NCI-H2029 (cell line): ENCODE measurements around the gene GJA1.
"Not testable (repeated sequence)": the region's sequence is repeated elsewhere in the genome, so short reads cannot be mapped to it uniquely, and the experiment has no call there.

Experiments
- DNase-seq: peaks from one replicate; lab custom pipeline; 2025; lab: John Stamatoyannopoulos, UW

GJA1 gene

DNA sequence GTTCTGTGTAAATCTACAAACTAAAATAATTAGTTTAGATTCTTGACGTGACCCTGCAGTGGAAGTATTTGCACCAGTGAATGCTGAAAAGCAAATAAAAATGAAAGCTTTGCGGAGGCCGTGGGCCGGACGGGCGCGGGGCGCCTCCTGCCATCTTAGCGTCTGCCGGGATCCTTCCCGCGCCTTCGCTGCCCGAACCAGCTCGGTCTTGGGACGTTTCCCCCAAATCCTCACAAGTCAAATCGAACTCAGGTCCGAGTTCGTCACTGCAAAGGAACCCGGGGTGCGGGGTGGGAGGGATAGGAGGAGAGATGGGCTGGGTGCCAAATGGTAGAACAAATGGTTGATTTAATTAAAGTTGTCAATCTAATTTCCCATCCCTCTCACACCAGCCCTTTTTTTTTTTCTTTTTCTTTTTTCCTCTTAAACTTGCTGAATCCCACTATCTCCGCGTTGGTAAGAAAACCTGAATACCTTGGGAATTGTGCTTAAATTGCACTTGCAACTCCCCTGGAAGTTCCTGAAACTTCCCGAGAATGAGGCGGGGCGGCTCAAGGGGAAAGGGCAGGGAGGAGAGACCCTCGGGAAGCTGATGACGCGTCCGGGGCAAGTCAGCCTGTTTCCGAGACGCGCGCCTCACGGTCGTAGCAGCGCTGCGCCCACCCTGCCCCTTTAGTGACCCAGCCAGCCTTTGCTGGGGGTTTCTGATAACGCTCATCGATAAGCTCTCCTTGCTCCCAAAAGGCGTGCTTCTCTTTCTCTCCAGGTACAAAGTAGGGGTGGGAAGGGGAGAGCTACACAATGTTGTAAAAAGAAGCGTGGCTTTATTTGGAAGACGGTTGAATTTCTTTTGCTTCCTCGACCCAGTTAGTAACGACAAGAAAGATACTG lies 1.8 kb downstream of the GJA1 start:
- DNase-seq, result no peak

DNA sequence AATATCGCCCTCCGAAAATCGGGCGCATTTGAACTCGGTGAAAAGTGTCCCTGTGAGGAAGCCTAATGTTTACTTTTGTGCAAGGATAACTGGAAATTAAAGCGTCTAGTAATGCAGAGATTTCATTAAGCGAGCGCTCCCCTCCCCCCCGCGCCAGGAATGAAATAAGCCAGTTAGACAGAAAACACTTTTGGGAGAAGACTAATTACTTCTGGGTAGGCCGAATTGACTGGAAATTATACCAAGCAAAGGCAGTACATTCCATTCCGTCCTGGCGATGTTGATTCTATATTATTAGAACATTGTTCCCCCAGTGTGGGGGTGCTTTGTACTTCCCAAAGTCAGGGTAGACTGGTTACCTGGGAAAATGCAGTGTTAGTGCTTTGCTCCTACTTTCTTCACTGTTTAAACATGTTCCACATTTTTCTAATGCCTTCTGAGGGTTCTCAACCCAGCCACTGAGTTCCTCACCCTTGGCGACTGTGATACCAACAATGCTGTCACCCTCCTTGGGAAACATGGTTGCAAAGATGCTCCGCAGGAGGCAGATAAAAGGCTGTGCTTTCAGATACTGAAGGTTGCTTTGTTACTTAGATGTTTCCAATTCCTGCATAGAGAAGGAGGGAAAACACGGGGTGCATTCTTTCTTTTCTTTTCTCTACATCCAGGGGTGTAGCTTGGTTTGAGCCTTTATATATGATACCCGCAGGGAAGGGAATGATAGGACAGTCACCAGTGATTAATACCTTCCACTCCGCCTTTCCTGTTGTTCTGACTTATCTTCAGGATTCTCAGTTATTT lies 2.6 kb downstream of the GJA1 start:
- no peak for DNase-seq

DNA sequence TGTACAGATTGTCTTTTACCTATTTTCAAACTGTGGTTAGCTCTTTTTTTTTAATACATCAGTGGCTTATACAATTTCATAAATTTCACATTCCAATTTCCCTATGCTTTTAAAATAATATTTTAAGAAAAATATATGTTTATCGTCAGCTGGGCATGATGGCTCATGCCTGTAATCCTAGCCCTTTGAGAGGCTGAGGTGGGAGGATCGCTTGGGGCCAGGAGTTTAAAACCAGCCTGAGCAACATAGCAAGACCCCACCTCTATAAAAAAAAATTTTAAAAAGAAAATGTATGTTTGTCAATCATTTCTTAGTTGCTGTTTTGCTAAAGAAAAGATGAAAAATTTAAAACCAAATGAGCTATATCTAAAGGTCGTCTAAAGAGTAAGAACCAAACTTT lies 3.4 kb downstream of the GJA1 start:
- no peak for DNase-seq

DNA sequence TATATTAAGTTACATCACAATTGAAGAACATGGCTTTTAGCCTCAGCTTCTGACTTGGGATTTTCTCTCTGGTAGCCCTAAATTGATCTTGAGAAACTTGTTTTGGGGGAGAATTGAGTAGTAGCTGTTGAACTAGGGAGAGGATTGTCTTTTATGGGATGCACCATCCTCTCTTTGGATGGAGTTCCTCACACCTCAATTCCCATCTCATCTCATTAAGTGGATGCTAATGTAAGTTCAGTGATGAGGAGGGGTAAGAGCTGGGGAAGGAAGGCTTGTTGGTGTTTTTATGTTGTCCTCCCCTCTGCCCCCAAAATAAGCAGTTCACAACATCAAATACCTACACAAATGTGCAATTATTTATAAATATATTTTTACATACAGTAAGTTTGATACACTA lies 4.0 kb downstream of the GJA1 start:
- DNase-seq, result no peak

DNA sequence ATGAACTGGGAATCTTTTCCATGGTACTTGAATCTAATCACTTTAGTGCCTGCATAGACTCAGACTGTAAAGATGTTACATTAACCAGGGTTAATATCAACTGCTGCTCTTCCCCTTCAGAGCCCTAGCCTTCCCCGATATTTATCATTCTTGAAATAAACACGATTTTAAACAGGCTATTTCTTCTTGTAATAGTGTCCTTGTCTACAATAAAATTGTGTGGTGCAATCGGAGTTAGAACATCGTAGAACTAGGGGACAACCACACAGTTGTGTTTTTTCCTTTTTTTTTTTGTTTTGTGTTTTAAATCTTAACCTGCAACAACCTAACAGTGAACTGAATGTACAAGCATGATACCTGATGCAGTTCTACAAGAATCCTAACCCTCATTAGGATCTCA lies 4.5 kb downstream of the GJA1 start:
- DNase-seq, result no peak

DNA sequence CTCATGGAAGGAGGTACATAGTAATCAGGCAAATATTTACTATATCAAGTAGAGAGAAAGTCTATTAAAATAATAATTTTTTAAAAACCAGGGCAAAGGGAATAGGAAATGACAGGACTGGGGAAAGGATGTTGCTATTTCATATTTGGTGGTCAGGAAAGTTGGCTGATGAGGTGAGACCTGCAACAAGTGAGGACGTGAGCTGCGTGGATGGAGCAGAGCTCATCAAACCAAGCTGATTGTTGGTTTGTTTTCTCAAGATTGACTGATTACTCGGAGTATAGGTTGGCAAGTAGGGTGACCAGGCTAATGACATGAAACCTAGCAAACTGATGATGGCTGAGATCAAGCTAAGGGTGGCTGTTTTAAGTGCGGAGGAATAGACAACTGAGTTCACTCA lies 6.0 kb downstream of the GJA1 start:
- DNase-seq, result no peak

DNA sequence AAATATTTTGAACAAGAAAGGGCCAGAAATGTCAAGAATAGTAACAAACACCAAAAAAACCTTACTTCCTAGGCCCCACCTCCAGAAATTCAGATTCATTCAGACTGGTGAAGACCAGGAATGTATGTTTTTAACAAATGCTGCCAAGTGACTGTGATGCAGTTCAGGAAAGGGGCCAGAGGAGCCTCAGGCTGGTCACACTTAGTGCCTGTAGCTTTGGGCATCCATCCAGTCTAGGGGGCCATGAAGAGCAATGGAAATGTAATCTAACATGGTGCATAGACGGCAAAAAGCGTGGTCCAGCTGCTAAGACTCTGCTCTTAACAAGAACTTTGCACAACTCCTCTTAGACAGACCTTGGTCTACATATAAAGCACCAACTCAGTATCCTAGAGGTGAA lies 7.1 kb downstream of the GJA1 start:
- no peak for DNase-seq

DNA sequence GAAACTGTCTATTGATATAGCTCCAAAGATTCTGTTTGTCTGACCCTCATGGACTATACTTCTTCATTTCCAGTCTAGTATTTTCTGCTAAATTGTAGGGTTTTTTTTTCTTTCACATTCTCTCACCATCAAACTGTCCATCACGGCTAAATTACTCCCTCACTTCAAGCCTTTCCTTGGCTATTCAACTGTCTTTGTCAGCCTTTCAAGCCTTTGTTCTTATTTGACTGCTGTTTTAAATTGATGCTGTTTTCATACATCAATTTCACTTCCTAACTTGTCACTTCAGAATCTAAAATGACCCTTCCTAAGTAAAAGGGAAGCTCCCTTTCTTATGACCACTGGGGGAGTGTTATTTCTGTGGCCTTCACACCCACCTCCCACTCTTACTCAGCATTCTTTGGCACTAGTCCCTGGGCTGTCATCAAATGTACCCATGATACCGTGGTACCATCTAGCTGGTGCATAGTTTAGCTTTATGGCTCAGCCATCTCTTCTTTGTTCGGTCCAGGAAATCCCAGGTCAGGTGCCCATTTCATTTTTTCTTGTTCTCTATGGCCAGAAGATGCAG lies 8.6 kb downstream of the GJA1 start:
- no peak for DNase-seq

DNA sequence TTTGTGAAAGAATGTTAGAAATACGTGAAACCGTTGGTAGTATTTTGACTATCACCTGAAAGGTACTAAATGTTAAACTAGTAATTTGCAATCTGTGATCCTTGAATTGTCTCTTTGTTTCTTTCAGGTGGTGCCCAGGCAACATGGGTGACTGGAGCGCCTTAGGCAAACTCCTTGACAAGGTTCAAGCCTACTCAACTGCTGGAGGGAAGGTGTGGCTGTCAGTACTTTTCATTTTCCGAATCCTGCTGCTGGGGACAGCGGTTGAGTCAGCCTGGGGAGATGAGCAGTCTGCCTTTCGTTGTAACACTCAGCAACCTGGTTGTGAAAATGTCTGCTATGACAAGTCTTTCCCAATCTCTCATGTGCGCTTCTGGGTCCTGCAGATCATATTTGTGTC lies 11.3 kb downstream of the GJA1 start:
- DNase-seq, result not testable (repeated sequence)

DNA sequence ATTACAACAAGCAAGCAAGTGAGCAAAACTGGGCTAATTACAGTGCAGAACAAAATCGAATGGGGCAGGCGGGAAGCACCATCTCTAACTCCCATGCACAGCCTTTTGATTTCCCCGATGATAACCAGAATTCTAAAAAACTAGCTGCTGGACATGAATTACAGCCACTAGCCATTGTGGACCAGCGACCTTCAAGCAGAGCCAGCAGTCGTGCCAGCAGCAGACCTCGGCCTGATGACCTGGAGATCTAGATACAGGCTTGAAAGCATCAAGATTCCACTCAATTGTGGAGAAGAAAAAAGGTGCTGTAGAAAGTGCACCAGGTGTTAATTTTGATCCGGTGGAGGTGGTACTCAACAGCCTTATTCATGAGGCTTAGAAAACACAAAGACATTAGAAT lies 12.3 kb downstream of the GJA1 start:
- DNase-seq, result not testable (repeated sequence)

DNA sequence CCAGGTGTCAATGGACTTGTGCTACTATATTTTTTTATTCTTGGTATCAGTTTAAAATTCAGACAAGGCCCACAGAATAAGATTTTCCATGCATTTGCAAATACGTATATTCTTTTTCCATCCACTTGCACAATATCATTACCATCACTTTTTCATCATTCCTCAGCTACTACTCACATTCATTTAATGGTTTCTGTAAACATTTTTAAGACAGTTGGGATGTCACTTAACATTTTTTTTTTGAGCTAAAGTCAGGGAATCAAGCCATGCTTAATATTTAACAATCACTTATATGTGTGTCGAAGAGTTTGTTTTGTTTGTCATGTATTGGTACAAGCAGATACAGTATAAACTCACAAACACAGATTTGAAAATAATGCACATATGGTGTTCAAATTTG lies 13.1 kb downstream of the GJA1 start:
- not testable (repeated sequence) for DNase-seq

DNA sequence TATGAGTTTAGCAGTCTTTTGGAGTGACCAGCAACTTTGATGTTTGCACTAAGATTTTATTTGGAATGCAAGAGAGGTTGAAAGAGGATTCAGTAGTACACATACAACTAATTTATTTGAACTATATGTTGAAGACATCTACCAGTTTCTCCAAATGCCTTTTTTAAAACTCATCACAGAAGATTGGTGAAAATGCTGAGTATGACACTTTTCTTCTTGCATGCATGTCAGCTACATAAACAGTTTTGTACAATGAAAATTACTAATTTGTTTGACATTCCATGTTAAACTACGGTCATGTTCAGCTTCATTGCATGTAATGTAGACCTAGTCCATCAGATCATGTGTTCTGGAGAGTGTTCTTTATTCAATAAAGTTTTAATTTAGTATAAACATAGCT lies 13.9 kb downstream of the GJA1 start:
- DNase-seq, result no peak

DNA sequence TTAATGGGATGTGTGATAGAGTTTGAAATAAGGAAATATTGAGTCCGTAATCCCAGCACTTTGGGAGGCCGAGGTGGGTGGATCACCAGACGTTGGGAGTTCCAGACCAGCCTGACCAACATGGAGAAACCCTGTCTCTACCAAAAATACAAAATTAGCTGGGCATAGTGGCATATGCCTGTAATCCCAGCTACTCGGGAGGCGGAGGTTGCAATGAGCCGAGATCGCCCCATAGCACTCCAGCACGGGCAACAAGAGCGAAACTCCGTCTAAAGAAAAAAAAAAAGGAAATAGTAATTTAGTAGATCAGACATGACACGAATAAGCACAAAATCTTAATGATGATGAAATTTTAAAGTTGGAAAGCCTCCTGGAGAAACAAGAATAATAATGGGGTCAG lies 14.8 kb downstream of the GJA1 start:
- DNase-seq, result no peak

DNA sequence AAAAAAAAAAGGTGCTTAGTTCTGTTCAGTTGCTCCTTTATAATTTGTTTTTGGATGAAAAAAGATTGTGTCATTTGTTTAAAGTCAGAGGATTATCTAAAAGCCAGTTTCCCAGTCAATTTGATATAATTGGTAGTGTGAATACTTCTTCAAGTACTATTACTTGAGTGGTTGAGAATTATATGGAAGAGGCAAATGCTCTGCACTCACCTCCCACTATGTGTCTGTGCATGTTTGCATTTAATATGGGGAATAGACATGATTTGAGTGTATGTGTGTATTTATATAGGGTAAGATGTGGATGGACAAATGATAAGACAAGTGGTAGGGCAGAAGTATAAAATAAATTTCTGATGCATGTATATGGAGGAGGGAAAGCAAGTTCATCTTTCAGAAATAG lies 15.8 kb downstream of the GJA1 start:
- DNase-seq, result no peak

DNA sequence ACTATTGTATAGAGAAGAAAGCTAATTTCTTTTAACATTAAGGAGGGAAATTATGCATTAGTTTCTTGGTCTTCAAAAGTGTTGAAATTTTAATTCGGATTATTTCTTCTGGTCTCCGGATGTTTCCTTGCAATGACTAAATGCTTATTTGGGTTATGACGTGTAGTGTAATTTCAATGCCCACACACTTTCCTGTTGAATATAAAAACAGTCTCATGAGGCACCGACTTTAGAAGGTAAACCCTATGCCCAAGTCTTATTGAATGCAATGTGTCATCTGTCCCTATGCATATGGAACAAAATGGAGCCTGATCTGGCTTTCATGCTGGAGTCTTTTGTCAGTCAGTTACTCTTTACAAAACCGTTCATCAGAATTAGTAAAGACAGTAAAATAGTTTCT lies 17.7 kb downstream of the GJA1 start:
- DNase-seq, result no peak

DNA sequence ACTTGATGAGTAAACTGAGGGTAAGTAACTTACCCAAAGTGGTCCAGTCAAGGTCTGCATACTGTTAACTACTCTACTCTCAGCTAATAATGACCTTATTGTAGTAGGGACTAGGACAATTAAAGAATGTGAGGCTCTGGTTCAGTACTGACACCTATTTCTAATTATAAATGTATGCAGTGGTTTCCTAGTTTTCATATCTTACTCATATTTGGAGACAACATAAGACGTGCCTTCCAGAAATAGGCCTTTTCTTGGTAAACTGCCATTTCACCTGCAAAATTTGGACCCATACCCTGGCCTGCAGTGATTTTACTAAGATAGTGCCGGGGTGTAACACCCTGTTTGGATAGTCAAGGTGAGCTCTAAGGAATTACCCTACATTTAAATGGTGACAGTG lies 24.7 kb downstream of the GJA1 start:
- no peak for DNase-seq

DNA sequence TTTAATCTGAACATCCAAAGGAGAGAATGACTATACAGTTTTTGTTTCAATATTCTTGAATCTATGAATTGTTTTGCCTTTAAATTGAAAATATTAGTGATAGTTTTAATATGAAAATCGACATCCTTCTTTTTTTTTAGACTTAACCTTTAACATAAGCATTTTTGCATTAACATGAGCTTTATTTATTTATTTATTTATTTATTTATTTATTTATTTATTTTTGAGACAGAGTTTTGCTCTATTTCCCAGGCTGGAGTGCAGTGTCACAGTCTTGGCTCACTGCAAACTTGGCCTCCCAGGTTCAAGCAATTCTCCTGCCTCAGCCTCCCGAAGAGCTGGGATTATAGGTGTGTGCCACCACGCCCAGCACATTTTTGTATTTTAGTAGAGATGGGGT lies 27.6 kb downstream of the GJA1 start:
- no peak for DNase-seq

DNA sequence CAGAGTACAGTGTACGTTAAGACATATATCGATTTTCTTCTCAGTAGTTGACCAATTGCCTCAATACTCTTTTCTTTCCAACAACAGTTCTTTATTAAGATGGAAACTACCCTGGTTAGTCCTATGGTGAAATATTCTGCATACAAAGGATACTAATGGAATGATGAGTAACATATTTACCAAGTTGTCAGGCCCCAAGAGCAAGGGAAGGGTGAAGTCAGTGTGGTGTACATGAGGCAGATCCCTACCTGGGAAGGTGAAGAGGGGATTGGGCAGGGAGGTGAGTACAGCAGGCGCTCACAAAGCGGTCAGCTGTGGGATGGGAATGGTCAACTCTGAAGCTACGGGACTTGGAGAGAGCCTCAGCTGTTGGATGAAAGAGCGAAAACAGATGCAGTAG lies 29.7 kb downstream of the GJA1 start:
- no peak for DNase-seq

DNA sequence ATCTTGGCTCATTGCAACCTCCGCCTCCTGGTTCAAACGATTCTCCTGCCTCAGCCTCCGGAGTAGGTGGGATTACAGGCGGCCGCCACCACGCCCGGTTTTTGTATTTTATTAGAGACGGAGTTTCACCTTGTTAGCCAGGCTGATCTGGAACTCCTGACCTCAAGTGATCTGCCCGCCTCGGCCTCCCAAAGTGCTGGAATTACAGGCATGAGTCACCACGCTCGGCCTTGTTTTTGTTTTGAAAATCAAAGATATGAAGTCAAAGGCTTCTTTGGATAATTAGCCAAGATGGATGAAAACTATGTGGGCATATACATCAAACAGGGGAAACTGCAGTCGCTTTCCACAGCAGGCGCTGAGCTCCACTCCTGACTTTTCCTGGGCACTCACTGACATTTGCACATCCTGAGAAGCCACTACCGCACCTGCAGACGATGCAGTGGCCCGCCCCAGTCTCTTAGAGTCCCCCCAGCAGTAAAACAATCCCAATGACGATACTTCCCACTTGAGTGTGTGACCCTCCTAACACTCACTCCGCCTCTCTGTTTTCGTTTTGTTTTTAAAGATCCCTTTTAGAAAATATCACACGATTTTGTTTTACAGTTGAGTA lies 44.1 kb downstream of the GJA1 start:
- DNase-seq, result no peak

DNA sequence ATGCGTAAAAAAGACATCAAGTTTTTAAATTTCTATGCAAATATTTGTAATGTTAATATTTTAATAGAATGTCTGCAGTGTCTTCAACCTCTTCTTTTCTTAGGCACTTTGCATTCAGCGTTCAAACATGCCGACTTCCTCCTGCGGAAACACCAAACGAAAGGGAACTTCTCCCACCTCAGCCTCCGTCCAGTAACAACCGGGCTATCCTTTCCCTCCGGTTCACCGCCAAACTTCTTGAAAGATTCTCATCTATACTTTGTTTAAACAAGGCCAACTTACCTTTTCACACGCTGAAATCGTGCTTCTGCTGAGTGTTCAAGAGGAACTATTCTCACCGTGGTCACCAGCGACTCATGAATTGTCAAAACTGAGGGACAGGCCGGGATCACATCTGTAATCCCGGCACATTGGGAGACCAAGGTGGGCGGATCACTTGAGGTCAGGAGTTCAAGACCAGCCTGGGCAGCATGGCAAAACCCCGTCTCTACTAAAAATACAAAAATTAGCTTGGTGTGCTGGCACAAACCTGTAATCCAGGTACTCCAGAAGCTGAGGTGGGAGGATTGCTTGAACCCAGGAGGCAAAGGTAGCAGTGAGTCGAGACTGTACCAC lies 44.8 kb downstream of the GJA1 start:
- no peak for DNase-seq

DNA sequence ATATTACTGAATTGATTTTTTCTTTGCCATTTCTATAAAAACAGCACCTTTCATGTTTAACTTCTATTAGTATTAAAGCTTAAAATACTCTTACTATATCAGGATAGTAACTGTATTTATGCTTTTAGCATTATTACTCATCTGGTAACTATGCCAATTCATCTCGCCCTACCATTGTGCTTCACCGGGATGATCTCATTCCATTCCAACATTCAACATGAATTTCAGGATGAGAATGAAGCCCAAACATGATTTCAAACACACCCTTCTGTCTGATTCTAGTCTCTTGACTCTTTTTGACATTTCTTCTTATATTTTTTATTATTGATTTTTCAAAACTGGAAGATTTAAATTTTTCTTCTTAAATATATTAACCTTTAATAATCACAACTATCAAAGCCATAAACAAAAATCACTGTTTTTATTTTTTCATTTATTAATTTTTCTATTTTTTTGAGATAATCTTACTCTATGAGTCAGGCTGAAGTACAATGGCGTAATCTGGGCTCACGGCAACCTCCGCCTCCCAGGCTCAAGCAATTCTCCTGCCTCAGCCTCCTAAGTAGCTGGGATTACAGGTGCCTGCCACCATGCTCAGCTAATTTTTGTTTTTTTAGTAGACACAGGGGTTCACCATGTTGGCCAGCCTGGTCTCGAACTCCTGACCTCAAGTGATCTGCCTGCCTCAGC lies 46.7 kb downstream of the GJA1 start:
- no peak for DNase-seq

DNA sequence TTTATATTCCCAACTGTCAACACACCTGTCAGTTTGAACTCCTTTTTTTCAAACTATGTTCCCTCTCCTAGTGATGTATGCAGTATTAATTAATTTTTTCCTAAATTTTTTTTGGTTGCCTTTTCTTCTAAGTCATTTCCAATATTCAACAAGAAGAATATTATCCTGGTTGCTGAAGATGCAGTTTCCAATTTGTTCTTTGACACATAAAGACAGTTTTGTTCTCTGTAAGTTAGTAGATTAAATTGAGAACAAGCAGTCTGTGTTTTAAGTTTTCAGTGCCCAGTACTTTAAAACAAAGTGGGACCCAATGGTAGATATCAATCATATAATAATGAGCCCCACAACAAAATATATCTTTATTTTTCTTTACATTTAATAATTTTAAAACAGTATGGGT lies 47.3 kb downstream of the GJA1 start:
- no peak for DNase-seq
